HFFc6 (cell line): ENCODE results near the gene SLC39A11. TPM values are rescaled to one million over a fixed set of nuclear protein-coding genes. Genes with fewer than 3 reads are reported as not detected.
"Not testable (repeated sequence)": the region's sequence is repeated elsewhere in the genome, so short reads cannot be mapped to it uniquely, and the experiment has no call there.

ENCODE experiments used
- DNase-seq: peaks from one replicate; pipeline ENCODE4 v3.0.0-alpha.2; 2018
- H3K27ac Mint-ChIP-seq: 2 replicates; pipeline ENCODE4 v1.8.0; 2020; ENCODE audit warnings: mild to moderate bottlenecking, mixed read lengths
- H3K27me3 Mint-ChIP-seq: 2 replicates; pipeline ENCODE4 v1.8.0; 2021; ENCODE audit warnings: mild to moderate bottlenecking, moderate library complexity, mixed read lengths; ENCODE audit not compliant: insufficient read depth
- H3K36me3 Mint-ChIP-seq: 2 replicates; pipeline ENCODE4 v1.8.0; 2021; ENCODE audit warnings: low read depth, mixed read lengths
- H3K4me1 Mint-ChIP-seq: 2 replicates; pipeline ENCODE4 v1.8.0; 2020; ENCODE audit warnings: low read depth, mixed read lengths
- H3K4me3 Mint-ChIP-seq: 2 replicates; pipeline ENCODE4 v1.8.0; 2020; ENCODE audit warnings: mild to moderate bottlenecking, moderate library complexity, mixed read lengths
- H3K9me3 Mint-ChIP-seq: 2 replicates; pipeline ENCODE4 v1.8.0; 2020; ENCODE audit warnings: mild to moderate bottlenecking, mixed read lengths
- CTCF ChIP-seq: fragments of 200-600 bp; sonication (generic); IDR thresholded peaks from 2 replicates; pipeline ENCODE4 v1.5.0; 2021; ENCODE audit warnings: antibody characterized with exemption, mild to moderate bottlenecking
- total RNA-seq, 6 experiments: library from RNA; stranded (reverse); fragmentation: NEBNext Ultra II Directional; extraction: Animal tissue kit (Norgen Biotek cat#: 25700); gene quantifications; 2 replicates in 1 of 6; 3 replicates in 5 of 6; pipeline ENCODE4 v1.2.3, GENCODE V29; 2021

The SLC39A11 gene
- total RNA-seq, 6 experiments from 2014 or later, result 29.7 to 40.6 (median 34.9) TPM

- DNase-seq, result no peak
- Mint-ChIP-seq H3K9me3 (peaks cover 6% of the 10 kb centered on the region), H3K27ac (peak overlapping the region; percentile 19; the same call in 1 of the 2 replicates), H3K4me1 (peaks cover 18% of the 10 kb centered on the region), H3K36me3 (peaks cover 17% of the 10 kb centered on the region), H3K27me3 (no peaks in the 10 kb centered on the region; the same call in 1 of the 2 replicates), H3K4me3 (no peak overlapping the region)
- TF ChIP-seq CTCF, result no peak
Measured at GRCh38 chr17:72710834-72711233, 381.7 kb downstream of the SLC39A11 start.

- no peak for TF ChIP-seq CTCF
- Mint-ChIP-seq H3K27ac (no peak overlapping the region), H3K27me3 (no peaks in the 10 kb centered on the region; the same call in 1 of the 2 replicates), H3K4me1 (peaks cover 11% of the 10 kb centered on the region), H3K36me3 (peaks cover 14% of the 10 kb centered on the region), H3K4me3 (no peak overlapping the region), H3K9me3 (peaks cover 6% of the 10 kb centered on the region)
- DNase-seq, result no peak
Measured at GRCh38 chr17:72710202-72710601, 382.3 kb downstream of the SLC39A11 start.

DNA sequence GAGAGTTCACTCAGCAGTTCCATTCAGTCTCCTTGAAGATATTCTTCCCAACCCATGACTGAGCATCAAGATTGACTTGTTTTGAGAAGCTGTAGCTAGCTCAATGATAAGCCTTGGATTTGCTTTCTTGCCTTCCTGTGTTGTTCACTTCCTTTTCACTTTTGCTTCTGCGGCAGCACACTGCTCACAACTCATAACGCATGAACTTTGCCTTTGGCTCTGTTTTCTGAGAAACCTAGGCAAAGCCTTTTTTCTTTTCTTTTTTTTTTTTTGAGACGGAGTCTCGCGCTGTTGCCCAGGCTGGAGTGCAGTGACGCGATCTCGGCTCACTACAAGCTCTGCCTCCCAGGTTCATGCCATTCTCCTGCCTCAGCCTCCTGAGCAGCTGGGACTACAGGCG is 383.8 kb downstream of the SLC39A11 start:
- not testable (repeated sequence) for H3K4me3 Mint-ChIP-seq, H3K27me3 Mint-ChIP-seq, DNase-seq, H3K4me1 Mint-ChIP-seq, H3K27ac Mint-ChIP-seq, H3K9me3 Mint-ChIP-seq
- H3K36me3 Mint-ChIP-seq, result peaks cover 14% of the 10 kb centered on the region

DNA sequence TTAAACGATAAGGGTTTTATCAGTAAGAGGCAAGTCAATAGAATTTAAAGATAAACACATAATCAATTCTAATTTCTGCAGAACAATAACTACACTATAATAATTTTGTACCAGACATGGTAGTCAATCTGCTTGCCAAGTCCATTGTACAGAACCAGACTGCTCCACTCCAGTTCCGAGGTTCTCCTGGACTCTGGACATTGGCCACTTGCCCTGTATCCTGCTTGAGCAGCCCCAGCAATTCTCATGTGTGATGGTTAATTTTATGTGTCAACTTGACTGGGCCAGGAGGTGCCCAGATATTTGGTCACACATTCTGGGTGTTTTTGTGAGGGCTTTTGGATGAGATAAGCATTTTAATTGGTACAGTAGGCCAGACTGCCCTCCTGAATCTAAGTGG is 384.6 kb downstream of the SLC39A11 start:
- Mint-ChIP-seq H3K4me3 (no peak overlapping the region), H3K4me1 (peaks cover 13% of the 10 kb centered on the region), H3K27ac (no peak overlapping the region), H3K36me3 (peaks cover 14% of the 10 kb centered on the region), H3K9me3 (peaks cover 6% of the 10 kb centered on the region), H3K27me3 (no peaks in the 10 kb centered on the region; the same call in 1 of the 2 replicates)
- no peak for TF ChIP-seq CTCF
- DNase-seq, result no peak

- H3K27me3 Mint-ChIP-seq, result peaks cover 3% of the 10 kb centered on the region; the same call in 1 of the 2 replicates
- no peak overlapping the region for H3K27ac Mint-ChIP-seq
- no peak overlapping the region for H3K4me3 Mint-ChIP-seq
- H3K36me3 Mint-ChIP-seq, result peaks cover 14% of the 10 kb centered on the region
- TF ChIP-seq CTCF, result no peak
- peaks cover 6% of the 10 kb centered on the region for H3K9me3 Mint-ChIP-seq
- H3K4me1 Mint-ChIP-seq, result peaks cover 22% of the 10 kb centered on the region
- no peak for DNase-seq
Measured at GRCh38 chr17:72706396-72706981, 386.0 kb downstream of the SLC39A11 start.

- no peak for DNase-seq
- H3K9me3 Mint-ChIP-seq, result peaks cover 2% of the 10 kb centered on the region
- H3K36me3 Mint-ChIP-seq, result peaks cover 10% of the 10 kb centered on the region
- H3K27me3 Mint-ChIP-seq, result peaks cover 5% of the 10 kb centered on the region
- H3K4me1 Mint-ChIP-seq, result peaks cover 22% of the 10 kb centered on the region
- H3K4me3 Mint-ChIP-seq, result no peak overlapping the region
- no peak overlapping the region for H3K27ac Mint-ChIP-seq
- TF ChIP-seq CTCF, result no peak
Measured at GRCh38 chr17:72705905-72706395, 386.5 kb downstream of the SLC39A11 start.
